AG09309 (cell line): ENCODE measurements around the gene TMEM132C.

Experiments used
- DNase-seq: peaks from one replicate; pipeline ENCODE4 v3.0.0-alpha.2; 2010; ENCODE audit warnings: low read depth
- H3K4me3 ChIP-seq: 2 replicates; pipeline ENCODE4 v1.5.1; 2011; ENCODE audit warnings: mild to moderate bottlenecking, low read depth, low read length, moderate library complexity; ENCODE audit not compliant: control insufficient read depth
- CTCF ChIP-seq: IDR thresholded peaks from 2 replicates; pipeline ENCODE4 v1.5.1; 2011; ENCODE audit warnings: mild to moderate bottlenecking, low read depth, low read length, inconsistent platforms; ENCODE audit not compliant: insufficient read depth, control insufficient read depth; ENCODE audit errors: missing control alignments

Gene TMEM132C

GRCh38 chr12:128726886-128727285, 459.9 kb downstream of the TMEM132C start:
- H3K4me3 ChIP-seq, result no peak overlapping the region
- TF ChIP-seq CTCF, result no peak
- DNase-seq, result no peak

- no peak for TF ChIP-seq CTCF
- H3K4me3 ChIP-seq, result no peak overlapping the region
- no peak for DNase-seq
Observed at GRCh38 chr12:128727461-128727860, 460.5 kb downstream of the TMEM132C start.

- H3K4me3 ChIP-seq, result no peak overlapping the region
- DNase-seq, result no peak
- TF ChIP-seq CTCF, result no peak
Observed at GRCh38 chr12:128727999-128728398, 461.0 kb downstream of the TMEM132C start.

- no peak overlapping the region for H3K4me3 ChIP-seq
- TF ChIP-seq CTCF, result no peak
- no peak for DNase-seq
Observed at GRCh38 chr12:128729628-128730121, 462.7 kb downstream of the TMEM132C start.

- no peak for TF ChIP-seq CTCF
- no peak overlapping the region for H3K4me3 ChIP-seq
- DNase-seq, result no peak
Observed at GRCh38 chr12:128734371-128734770, 467.4 kb downstream of the TMEM132C start.

GRCh38 chr12:128737292-128737966, 470.5 kb downstream of the TMEM132C start:
- DNase-seq, result no peak
- H3K4me3 ChIP-seq, result no peak overlapping the region
- TF ChIP-seq CTCF, result no peak

- no peak for TF ChIP-seq CTCF
- H3K4me3 ChIP-seq, result no peak overlapping the region
- no peak for DNase-seq
Observed at GRCh38 chr12:128743916-128744315, 476.9 kb downstream of the TMEM132C start.
